Suppressor macrophage (primary cell): ENCODE measurements around the gene SLC39A9.

Source experiments
- DNase-seq, 4 experiments: peaks; one replicate each; pipeline ENCODE4 v3.0.0-alpha.2; 2020 to 2022
- total RNA-seq, 17 experiments: gene quantifications; one replicate each; lab custom pipeline; 2026; ENCODE audit warnings: mixed read lengths in 6 of 17, inconsistent platforms in 3 of 17; lab: John Stamatoyannopoulos, UW

SLC39A9 gene
- 107 to 176 (median 140) reads per million in 17 experiments for total RNA-seq

- DNase-seq: peak; percentile 97 to 99 (median 98)
Observed at GRCh38 chr14:69398053-69398817, at the start of gene SLC39A9, which contains the start of gene ERH. Gene SLC39A9 (plus strand): TSS chr14:69398692. CDS start chr14:69399370, 678 bp downstream. Gene ERH (minus strand): TSS chr14:69398299. CDS start chr14:69398233, 66 bp downstream.

DNA sequence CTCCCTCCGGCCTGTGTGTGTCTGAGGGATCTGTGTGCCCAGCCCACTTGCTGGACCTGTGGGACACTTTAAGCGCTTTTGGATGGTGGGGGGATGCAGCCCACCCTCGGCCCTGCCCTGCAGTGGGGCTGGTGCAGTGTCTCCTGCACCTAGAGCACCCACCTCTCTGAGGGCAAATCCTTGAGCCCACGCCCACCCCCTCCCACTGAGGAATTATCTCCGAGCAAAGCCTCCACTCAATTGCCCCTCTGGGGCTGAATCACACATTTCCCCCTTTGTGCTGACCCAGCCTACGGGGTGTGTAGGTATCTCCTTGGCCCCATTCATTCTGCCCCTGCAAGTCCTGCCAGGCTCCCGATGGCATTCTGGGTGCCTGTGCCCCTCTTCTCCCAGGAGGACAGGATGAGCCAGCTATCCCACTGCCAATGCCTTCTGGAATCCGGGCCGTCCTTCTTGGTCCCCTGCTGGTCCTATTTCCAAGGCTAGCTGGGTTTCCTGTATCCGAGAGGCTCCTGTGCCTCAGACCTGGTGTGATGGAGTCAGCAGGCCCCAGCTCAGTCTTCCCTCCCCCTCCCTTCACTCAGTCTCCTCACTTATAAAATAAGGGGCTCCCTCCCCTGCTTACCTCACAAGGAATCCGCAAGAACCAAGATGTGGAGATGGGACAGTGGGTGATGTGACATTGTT, 49.3 kb upstream of the SLC39A9 start:
- DNase-seq: no peak

DNA sequence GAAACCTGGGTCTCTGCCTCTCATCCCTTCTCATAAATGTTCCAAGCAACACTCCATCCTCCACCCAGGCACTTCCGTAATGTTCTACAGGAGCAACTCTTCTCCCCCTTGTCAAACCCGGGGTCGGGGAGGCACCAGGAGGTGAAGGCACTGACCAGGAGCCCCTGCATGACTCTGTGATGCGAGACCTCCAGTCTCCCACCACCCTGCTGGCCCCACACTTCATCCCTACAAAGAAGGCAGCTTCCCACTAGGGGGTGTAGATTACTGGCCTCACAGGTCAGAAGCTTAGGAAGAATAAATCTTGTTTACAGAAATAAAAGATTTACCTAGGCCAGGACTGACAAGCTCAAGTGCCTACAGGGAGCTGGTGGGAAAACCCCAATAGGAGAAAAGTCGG, 47.6 kb upstream of the SLC39A9 start:
- DNase-seq: no peak

DNA sequence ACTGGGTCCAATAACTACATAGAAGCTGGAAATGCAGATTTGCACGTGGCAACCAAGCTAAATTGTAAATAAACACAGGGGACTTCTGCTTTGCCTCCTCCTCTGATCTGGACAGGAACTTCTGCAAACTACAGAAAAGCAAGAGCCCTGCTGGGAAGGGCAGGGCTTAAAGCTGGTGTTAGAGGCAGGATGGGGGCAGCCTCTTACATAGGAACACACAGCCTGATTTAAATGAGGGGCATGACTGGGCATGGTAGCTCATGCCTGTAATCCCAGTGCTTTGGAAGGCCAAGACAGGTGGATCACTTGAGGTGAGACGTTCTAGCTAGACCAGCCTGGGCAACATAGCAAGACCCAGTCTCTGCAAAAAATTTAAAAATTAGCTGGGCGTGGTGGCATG, 47.1 kb upstream of the SLC39A9 start:
- peak; percentile 61 to 78 (median 74) for DNase-seq

DNA sequence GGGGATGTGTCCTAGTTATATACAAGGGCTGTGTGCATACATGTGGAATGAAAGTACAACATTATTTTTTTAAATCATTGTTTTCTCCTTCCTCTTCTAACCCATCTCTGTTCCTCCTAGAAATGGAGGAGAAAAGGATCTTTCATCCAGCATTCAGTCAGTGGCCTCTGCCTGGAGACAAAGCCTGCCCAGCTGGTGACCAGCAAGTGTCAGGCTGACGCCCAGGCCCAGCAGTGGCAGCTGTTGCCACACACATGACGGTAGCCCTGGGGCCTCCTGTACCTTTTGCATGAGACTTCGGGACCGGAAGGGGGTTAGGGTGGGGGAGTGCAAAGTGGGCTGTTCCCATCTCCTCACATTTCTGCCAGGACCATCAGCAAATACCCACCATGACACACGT, 46.6 kb upstream of the SLC39A9 start:
- no peak for DNase-seq

DNA sequence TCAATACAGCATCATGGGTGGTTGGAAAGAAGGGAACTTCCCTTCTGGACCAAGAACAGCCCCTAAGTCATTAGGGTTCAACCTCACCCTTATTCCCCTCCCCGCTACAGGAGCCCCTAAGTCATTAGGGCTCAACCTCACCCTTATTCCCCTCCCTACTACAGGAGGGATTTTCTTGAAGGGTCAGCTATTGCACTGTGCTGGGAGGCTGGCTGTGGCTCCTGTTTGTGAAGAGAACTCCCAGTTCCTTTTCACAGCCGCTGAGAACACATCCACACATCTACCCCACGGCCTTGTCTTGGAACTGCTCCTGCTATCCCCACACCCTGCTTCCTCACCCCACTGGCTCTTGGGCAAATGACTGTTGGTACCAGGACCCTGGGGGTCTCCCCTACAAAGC, 45.3 kb upstream of the SLC39A9 start:
- no peak for DNase-seq

DNA sequence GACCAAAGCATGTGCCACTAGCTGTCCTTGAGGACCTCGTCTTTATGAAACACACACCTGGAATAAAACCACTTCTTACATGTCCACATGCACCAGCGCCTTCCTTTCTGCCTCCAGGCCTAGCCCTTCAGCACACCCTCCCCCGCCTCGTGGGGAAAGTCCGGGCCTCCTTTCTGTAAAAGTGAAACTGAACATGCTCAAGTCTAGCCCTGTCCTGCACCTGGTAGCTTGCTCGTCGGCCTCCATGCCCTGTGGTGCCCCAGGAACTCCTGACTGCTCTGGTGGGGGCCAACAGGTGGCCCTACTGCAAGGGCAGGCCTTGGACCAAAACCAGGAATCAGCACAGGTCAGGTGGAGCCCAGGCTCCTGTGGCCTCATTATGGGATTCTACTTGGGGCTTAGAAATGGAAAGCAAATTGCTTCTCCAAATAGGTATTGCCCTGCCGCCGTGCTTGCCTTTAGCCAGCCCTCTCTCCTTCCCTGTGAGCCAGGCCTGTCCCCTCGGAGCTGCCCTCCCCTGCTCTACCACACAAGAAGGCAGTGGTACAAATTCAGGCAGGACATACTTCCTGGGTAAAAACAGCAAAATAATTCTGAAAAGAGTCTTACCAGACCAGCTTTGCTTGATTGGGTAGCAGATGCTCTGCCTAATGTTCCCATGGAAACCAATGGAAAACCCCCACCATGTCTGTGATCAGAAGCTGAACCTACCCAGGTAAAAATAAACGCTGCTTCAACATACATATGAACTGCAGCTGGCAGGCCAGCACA, 43.9 kb upstream of the SLC39A9 start:
- no peak for DNase-seq

GRCh38 chr14:69355154-69355597, 43.3 kb upstream of the SLC39A9 start:
- no peak for DNase-seq

GRCh38 chr14:69355607-69356281, 42.7 kb upstream of the SLC39A9 start:
- DNase-seq: no peak

DNA sequence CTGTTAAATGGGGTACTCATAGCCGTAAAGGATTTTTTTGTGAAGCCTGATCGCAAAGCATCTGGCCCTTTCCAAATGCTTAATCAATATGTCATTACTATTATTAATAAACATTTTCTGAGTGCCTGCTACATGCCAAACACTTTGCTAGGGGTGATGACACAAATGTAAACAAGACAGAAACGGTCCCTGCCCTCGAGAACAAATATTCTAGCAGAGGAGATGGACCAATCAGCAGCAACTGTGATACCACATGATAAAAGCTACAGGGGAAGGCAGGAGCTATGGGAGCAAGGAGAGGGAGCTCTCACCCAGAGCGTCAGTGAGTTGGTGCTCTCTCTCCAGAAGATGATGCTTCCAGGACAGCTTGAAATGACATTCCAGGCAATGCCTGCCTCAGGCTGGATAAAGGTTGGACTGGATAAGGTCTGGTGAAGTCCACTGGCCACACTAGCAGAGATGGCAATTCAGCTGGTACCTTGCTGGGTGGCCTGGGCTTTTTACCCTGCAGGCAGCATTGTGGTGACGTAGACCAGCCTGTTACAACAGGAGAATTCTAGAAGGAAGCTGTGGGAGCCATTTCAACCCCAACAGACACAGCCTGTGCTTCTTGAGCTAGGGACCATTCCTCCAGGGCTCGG, 41.5 kb upstream of the SLC39A9 start:
- DNase-seq: no peak

DNA sequence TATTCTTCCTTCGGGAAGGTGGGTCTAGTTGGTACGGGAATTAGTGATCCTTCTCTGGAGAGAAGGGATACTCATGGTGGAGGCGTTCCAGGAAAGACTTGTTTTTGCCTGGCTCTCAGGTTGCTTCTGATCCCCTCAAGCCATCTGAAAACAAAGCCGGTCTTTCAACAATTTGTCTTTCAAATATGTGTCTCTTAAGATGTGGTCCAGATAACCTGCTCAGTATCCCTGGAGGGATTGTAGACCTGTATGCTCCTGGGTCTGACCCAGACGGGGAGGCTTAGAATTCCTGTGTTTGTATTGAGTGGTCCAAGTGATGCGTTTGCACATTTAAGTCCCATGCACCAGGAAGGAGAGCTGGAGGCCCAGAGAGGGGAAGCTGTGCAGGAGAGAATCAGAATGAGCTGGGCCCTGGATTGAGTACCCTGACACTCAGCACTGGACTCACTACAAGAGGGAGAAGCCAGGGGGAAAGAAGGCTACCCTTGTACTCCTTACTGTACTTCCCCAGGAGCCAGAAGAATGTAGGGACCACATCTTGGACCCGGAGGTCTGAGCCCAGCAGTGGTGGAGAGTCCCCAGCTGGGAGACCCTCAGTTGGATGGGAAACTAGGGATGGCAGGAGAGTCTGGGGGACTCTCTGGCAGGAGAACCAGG, 40.8 kb upstream of the SLC39A9 start:
- no peak for DNase-seq

- no peak for DNase-seq
Observed at GRCh38 chr14:69358233-69358963, 40.1 kb upstream of the SLC39A9 start.

DNA sequence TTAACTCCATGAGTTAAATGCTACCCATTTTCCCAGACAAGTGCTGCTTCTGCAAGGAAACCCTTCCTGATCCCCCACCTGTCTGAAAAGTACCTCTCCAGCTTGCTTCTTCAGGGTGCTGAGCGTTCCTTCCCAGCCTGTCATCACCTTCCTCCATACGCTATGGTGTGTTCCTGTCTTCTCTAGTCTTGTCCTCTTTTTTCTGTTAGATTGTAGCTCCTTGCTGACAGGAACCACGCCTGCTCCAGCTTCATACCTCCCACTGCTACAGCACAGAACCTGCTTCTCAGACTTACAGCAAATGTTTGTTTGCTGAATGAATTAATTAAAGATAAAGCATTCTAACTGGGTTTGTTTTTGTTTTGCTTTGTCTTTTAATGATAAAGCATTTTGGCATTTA, 39.5 kb upstream of the SLC39A9 start:
- no peak for DNase-seq

DNA sequence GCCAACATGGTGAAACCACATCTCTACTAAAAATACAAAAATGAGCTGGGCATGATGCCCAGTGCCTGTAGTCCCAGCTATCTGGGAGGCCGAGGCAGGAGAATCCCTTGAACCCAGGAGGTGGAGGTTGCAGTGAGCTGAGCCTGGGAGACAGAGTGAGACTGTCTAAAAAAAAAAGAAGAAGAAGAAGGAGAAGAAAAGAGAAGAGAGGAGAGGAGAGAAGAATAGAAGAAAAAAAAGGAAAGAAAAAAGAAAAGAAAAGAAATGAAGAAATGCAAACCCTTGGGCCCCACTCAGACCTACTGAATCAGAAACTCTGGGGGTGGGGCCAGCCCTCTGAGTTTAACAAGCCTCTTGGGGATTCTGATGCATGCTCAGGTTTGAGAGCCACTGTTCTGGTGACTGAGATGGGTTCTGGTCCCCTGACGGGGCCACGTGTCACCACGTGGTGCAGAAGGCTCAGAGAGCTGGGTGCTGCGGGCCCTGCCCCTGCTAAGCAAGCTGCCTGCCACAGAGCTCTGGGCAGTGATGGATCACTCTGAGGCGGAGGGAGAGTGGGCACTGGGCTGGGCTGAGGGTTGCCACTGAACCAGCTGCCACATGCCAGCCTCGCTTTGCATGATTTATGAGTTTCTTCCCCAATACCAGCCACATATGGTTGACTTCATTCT, 37.9 kb upstream of the SLC39A9 start:
- DNase-seq: no peak

- DNase-seq: no peak
Observed at GRCh38 chr14:69363055-69363454, 35.4 kb upstream of the SLC39A9 start.

DNA sequence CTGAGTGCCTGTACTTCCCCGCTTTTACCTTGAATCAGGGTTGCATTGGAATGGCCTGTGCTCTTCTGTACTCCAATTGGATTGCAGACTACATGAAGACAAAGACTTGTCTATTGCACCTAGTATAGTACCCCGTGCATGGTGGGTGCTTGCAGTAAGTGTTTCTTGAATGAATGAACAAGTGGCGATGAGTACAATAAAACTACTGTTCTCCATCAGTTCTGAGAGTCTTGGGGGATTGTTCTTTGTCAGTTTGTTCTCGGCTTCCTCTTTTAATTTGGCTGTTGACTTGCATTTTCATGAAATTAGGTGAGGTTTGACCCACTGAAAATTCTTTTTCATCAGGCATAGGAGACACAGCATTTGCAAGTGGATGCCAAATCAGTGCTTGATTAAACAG, 34.5 kb upstream of the SLC39A9 start:
- DNase-seq: no peak

DNA sequence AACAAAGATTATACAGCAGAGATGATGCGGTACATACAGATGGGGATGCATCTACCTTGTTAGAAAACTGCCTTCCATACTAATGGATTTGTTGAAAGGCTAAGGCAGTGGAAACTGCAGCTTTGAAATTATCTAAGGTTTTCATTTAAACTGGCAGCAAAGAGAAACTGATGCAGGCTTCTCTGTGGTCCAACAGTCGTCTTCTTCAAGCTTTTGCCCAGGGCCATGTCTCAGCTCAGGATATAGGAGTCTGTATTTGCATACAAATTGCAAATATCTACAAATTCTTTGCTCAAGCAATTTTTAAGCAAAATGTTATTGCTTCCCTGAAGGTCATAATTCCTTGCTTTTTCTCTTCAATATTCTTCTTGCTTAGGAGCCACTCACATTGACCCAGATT, 34.1 kb upstream of the SLC39A9 start:
- no peak for DNase-seq

DNA sequence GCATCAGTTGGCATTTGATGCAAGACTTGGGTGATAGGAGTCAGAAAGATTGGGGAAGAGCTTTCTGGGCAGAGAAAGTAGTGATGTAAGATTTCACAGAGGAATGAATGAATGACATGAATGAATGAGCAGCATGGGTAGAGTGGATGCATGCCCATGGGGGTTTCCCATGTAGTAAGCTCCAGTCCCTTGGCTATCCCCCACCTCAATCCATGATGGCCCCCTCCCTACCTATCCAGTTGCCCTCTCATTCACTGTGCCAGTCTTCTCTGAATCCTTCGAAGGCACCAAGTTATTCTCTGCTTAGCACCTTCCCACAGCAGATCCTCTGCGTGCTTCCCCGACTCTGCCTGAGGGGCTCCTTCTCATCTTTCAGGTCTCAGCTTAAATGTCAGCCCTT, 32.4 kb upstream of the SLC39A9 start:
- DNase-seq: no peak

GRCh38 chr14:69366761-69367160, 31.7 kb upstream of the SLC39A9 start:
- DNase-seq: no peak

DNA sequence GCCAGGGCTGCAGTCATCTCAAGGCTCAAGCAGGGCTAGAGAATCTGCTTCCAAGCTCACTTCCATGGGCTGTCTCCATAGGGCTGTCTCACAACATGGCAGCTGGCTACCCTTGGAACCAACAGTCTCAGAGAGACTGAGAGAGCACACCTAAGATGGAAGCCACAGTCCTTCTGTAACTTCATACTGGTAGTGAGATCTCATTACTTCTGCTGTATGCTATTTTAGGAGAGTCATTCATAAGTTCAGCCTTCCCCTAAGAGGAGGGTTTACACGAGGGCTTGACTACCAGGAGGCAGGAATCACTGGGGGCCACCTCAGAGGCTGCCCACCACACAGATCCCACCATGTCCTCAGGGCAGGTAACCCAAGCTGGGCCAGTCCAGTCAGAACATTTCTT, 30.1 kb upstream of the SLC39A9 start:
- DNase-seq: no peak
